Coronary artery (tissue), 2 donors: ENCODE data around the gene URB1.
A peak's percentile ranks its signal among the peaks of the same experiment; 100 is the strongest.
"Not testable (repeated sequence)": the region's sequence is repeated elsewhere in the genome, so short reads cannot be mapped to it uniquely, and the experiment has no call there.

Source experiments
- DNase-seq: peaks from one replicate; pipeline ENCODE4 v3.0.0-alpha.2; 2017; ENCODE audit warnings: low spot score
- H3K27ac ChIP-seq, 2 donors: fragments of 200-600 bp; sonication (generic); one replicate each; pipeline ENCODE4 v1.5.1; 2016 to 2019
- H3K4me3 ChIP-seq: fragments of 200-600 bp; sonication (generic); 2 replicates; pipeline ENCODE4 v1.5.1; 2016; ENCODE audit warnings: mild to moderate bottlenecking, moderate library complexity
- CTCF ChIP-seq: fragments of 200-600 bp; sonication (generic); IDR thresholded peaks from one replicate; pipeline ENCODE4 v1.5.1; 2019; ENCODE audit warnings: antibody characterized with exemption

The URB1 gene

GRCh38 chr21:32392880-32393676 lies at the start of gene URB1:
TSS of gene URB1 (minus strand) at chr21:32393012. CDS start at chr21:32392910, 102 bp downstream.
- TF ChIP-seq CTCF = no peak
- peak; percentile 91 for DNase-seq
- Histone ChIP-seq H3K4me3 (peak within 1 kb of the TSS; percentile 94), H3K27ac (peak within 1 kb of the TSS; percentile 67 to 93)

GRCh38 chr21:32437729-32438128 lies 44.9 kb upstream of the URB1 start:
- no peak for DNase-seq
- Histone ChIP-seq H3K4me3 (no peak overlapping the region), H3K27ac (no peak overlapping the region)
- TF ChIP-seq CTCF = no peak

GRCh38 chr21:32432982-32433660 lies 40.3 kb upstream of the URB1 start:
- H3K27ac ChIP-seq, DNase-seq, H3K4me3 ChIP-seq: not testable (repeated sequence)

GRCh38 chr21:32427958-32428623 lies 35.3 kb upstream of the URB1 start:
- Histone ChIP-seq H3K27ac (peak overlapping the region; percentile 26 to 46), H3K4me3 (no peak overlapping the region)

GRCh38 chr21:32426592-32427051 lies 33.8 kb upstream of the URB1 start:
- DNase-seq = no peak
- no peak for TF ChIP-seq CTCF
- H3K4me3 ChIP-seq = no peak overlapping the region
- peak overlapping the region; percentile 34 to 46 for H3K27ac ChIP-seq

More at GRCh38 chr21:32427958-32428623, 35.3 kb upstream of the URB1 start:
- no peak for DNase-seq
- no peak for TF ChIP-seq CTCF

GRCh38 chr21:32426066-32426465 lies 33.3 kb upstream of the URB1 start:
- TF ChIP-seq CTCF = no peak
- H3K4me3 ChIP-seq = no peak overlapping the region
- peak overlapping the region in 1 of 2 donors; percentile 34 for H3K27ac ChIP-seq
- DNase-seq = no peak

GRCh38 chr21:32425628-32426027 lies 32.8 kb upstream of the URB1 start:
- TF ChIP-seq CTCF = no peak
- H3K4me3 ChIP-seq = no peak overlapping the region
- no peak for DNase-seq
- peak overlapping the region in 1 of 2 donors; percentile 34 for H3K27ac ChIP-seq
